IMR-90 (cell line): ENCODE data around the gene OR13A1. TPM values are rescaled to one million over a fixed set of nuclear protein-coding genes. Genes with fewer than 3 reads are reported as not detected.

ENCODE experiments used
- ATAC-seq: fragments of 200-7000 bp; cut with Tn5 transposase; 2 replicates; pipeline ENCODE4 v1.9.1; 2020; ENCODE audit warnings: low read depth, mild to moderate bottlenecking, moderate library complexity
- BruUV-seq: library from RNA; stranded (reverse); fragments of 400-500 nt; replicated peaks from 2 replicates; lab custom pipeline; 2021; lab: Mats Ljungman, UMichigan
- CTCF ChIA-PET: fragments of 300-600 bp; formaldehyde crosslinking; extraction: SDS; loops from one replicate; lab custom pipeline; 2021; ENCODE audit warnings: antibody characterized with exemption; lab: Yijun Ruan, JAX
- POLR2A ChIA-PET: fragments of 300-600 bp; sonication (Branson Sonifier 250); formaldehyde crosslinking; loops from one replicate; lab custom pipeline; 2022; ENCODE audit warnings: antibody characterized with exemption; ENCODE audit not compliant: unreplicated experiment; lab: Charles Lee
- DNase-seq: peaks from one replicate; pipeline ENCODE4 v3.0.0; 2013
- H2AFZ ChIP-seq: replicated peaks from 2 replicates; pipeline ENCODE3; 2013; ENCODE audit warnings: low read length, mild to moderate bottlenecking; ENCODE audit not compliant: poor library complexity
- H2AK5ac ChIP-seq: 2 replicates; pipeline ENCODE4 v1.6.1; 2013; ENCODE audit warnings: low read depth, low read length, inconsistent platforms
- H2AK9ac ChIP-seq: replicated peaks from 2 replicates; pipeline ENCODE3; 2013; ENCODE audit warnings: mild to moderate bottlenecking, low read depth, low read length, moderate library complexity; ENCODE audit not compliant: poor library complexity
- H2BK120ac ChIP-seq: 2 replicates; pipeline ENCODE4 v1.6.1; 2013; ENCODE audit warnings: low read depth, low read length, inconsistent platforms
- H2BK15ac ChIP-seq: 3 replicates; pipeline ENCODE4 v1.6.1; 2013; ENCODE audit warnings: low read depth, low read length, inconsistent platforms
- H2BK20ac ChIP-seq: 2 replicates; pipeline ENCODE4 v1.6.1; 2013; ENCODE audit warnings: low read depth, mild to moderate bottlenecking, inconsistent platforms, low read length, moderate library complexity
- H2BK5ac ChIP-seq: 2 replicates; pipeline ENCODE4 v1.6.1; 2013; ENCODE audit warnings: mild to moderate bottlenecking, low read depth, low read length, inconsistent platforms; ENCODE audit not compliant: poor library complexity, severe bottlenecking
- H3K14ac ChIP-seq: replicated peaks from 2 replicates; pipeline ENCODE4 v1.6.1; 2013; ENCODE audit warnings: low read depth, low read length, inconsistent platforms
- H3K18ac ChIP-seq: 2 replicates; pipeline ENCODE4 v1.6.1; 2013; ENCODE audit warnings: low read depth, low read length, control low read depth
- H3K23ac ChIP-seq: 2 replicates; pipeline ENCODE4 v1.6.1; 2013; ENCODE audit warnings: low read depth, low read length, inconsistent platforms
- H3K27ac ChIP-seq: 2 replicates; pipeline ENCODE4 v1.5.1; 2013; ENCODE audit warnings: mild to moderate bottlenecking, control low read depth, low read length; ENCODE audit not compliant: insufficient read depth
- H3K27me3 ChIP-seq: 2 replicates; pipeline ENCODE4 v1.6.1; 2013; ENCODE audit warnings: low read length; ENCODE audit not compliant: control insufficient read depth, insufficient read depth
- H3K36me3 ChIP-seq: 2 replicates; pipeline ENCODE4 v1.6.1; 2013; ENCODE audit warnings: low read length, mixed read lengths; ENCODE audit not compliant: control insufficient read depth, insufficient read depth
- H3K4ac ChIP-seq: 2 replicates; pipeline ENCODE4 v1.6.1; 2013; ENCODE audit warnings: low read depth, low read length, inconsistent platforms
- H3K4me1 ChIP-seq: 2 replicates; pipeline ENCODE4 v1.6.1; 2013; ENCODE audit warnings: low read length, mixed read lengths; ENCODE audit not compliant: control insufficient read depth, insufficient read depth
- H3K4me2 ChIP-seq: 2 replicates; pipeline ENCODE4 v1.6.1; 2013; ENCODE audit warnings: low read depth, mild to moderate bottlenecking, control low read depth, low read length, moderate library complexity
- H3K4me3 ChIP-seq: 2 replicates; pipeline ENCODE4 v1.5.1; 2013; ENCODE audit warnings: low read depth, mild to moderate bottlenecking, control low read depth, low read length, moderate library complexity; ENCODE audit not compliant: insufficient read depth
- H3K56ac ChIP-seq: 2 replicates; pipeline ENCODE4 v1.6.1; 2013; ENCODE audit warnings: low read length, inconsistent platforms; ENCODE audit not compliant: insufficient read depth; ENCODE audit errors: extremely low read depth
- H3K79me1 ChIP-seq, 2 experiments: 2 replicates each; pipeline ENCODE4 v1.6.1; 2013; ENCODE audit warnings: low read length in 2 of 2, inconsistent platforms in 1 of 2, low read depth in 1 of 2
- H3K9ac ChIP-seq: 2 replicates; pipeline ENCODE4 v1.6.1; 2013; ENCODE audit warnings: low read depth, low read length, control low read depth
- H3K9me1 ChIP-seq: 2 replicates; pipeline ENCODE4 v1.6.1; 2013; ENCODE audit warnings: low read length, inconsistent platforms; ENCODE audit not compliant: insufficient read depth
- H3K9me3 ChIP-seq: 2 replicates; pipeline ENCODE4 v1.6.1; 2013; ENCODE audit warnings: low read length; ENCODE audit not compliant: control insufficient read depth, insufficient read depth
- H4K20me1 ChIP-seq: 2 replicates; pipeline ENCODE4 v1.6.1; 2013; ENCODE audit warnings: low read length, inconsistent platforms; ENCODE audit not compliant: insufficient read depth
- H4K5ac ChIP-seq: 2 replicates; pipeline ENCODE4 v1.6.1; 2013; ENCODE audit warnings: mild to moderate bottlenecking, low read depth, low read length, control low read depth
- H4K8ac ChIP-seq, 2 experiments: 2 replicates each; pipeline ENCODE4 v1.6.1; 2013; ENCODE audit warnings: low read depth in 2 of 2, low read length in 2 of 2, control low read depth in 1 of 2, inconsistent platforms in 1 of 2
- H4K91ac ChIP-seq: 2 replicates; pipeline ENCODE4 v1.6.1; 2013; ENCODE audit warnings: low read depth, low read length, inconsistent platforms; ENCODE audit not compliant: insufficient read depth
- BHLHE40 ChIP-seq: fragments of 150-350 bp; IDR thresholded peaks from 2 replicates; pipeline ENCODE4 v1.6.1; 2016; ENCODE audit warnings: mild to moderate bottlenecking, low read depth, low read length
- FOS ChIP-seq: fragments of 150-350 bp; IDR thresholded peaks from 2 replicates; pipeline ENCODE4 v1.6.1; 2016; ENCODE audit warnings: low read depth, low read length
- RCOR1 ChIP-seq: IDR thresholded peaks from 2 replicates; pipeline ENCODE4 v1.6.1; 2012; ENCODE audit warnings: mild to moderate bottlenecking, low read length, improper control_type of control experiment; ENCODE audit not compliant: insufficient replicate concordance
- RFX5 ChIP-seq: IDR thresholded peaks from 2 replicates; pipeline ENCODE4 v1.8.0; 2012; ENCODE audit warnings: low read depth, mild to moderate bottlenecking, low read length, moderate library complexity
- WGBS, 2 experiments: methylation state at CpG; one replicate each; pipeline versions ENCODE4 v1.1.5 to v1.1.7; 2013; ENCODE audit warnings: missing lambda C conversion rate in 2 of 2; ENCODE audit not compliant: insufficient read length in 1 of 2; ENCODE audit errors: extremely low coverage in 2 of 2; 5-methylcytosine and 5-hydroxymethylcytosine counted together
- dilution Hi-C: fragments of 300-500 bp; cut with HindIII; formaldehyde crosslinking; loops from one replicate; pipeline ENCODE4 v1.14.3; 2018; ENCODE audit warnings: low sequenced_read_pairs; ENCODE audit not compliant: unreplicated experiment
- in situ Hi-C: fragments of 300-500 bp; cut with MboI; formaldehyde crosslinking; loops from 3 replicates; pipeline ENCODE4 v1.14.3; 2019; ENCODE audit warnings: low sequenced_read_pairs, inconsistent platforms, mixed read lengths
- intact Hi-C: fragments of 100-400 bp; cut with micrococcal nuclease; formaldehyde crosslinking; loops from 2 replicates; pipeline ENCODE4 v1.10.0; 2022
- polyA plus RNA-seq, 3 experiments: library from polyadenylated mRNA; depleted of rRNA; stranded (reverse); fragments of >200 nt; gene quantifications; 2 replicates each; pipeline ENCODE4 v1.2.3, GENCODE V29; 2012; ENCODE audit warnings: low replicate concordance in 1 of 3
- total RNA-seq: library from RNA; depleted of rRNA; stranded (reverse); fragments of >200 nt; gene quantifications from 2 replicates; pipeline ENCODE4 v1.2.3, GENCODE V29; 2012
- TF ChIP-seq, protein P1 (sequence below): fragments of 150-350 bp; IDR thresholded peaks from 2 replicates; pipeline ENCODE4 v1.6.1; 2017; ENCODE audit warnings: mild to moderate bottlenecking, antibody characterized with exemption, low read length, low read depth
- TF ChIP-seq, protein P2 (sequence below): fragments of 150-350 bp; IDR thresholded peaks from 2 replicates; pipeline ENCODE4 v1.6.1; 2016; ENCODE audit warnings: low read depth, mild to moderate bottlenecking, low read length, moderate library complexity, borderline replicate concordance

The OR13A1 gene
- total and polyA plus RNA-seq, 2 of the 4 experiments (the other 2 are of a cell fraction): not detected

DNA sequence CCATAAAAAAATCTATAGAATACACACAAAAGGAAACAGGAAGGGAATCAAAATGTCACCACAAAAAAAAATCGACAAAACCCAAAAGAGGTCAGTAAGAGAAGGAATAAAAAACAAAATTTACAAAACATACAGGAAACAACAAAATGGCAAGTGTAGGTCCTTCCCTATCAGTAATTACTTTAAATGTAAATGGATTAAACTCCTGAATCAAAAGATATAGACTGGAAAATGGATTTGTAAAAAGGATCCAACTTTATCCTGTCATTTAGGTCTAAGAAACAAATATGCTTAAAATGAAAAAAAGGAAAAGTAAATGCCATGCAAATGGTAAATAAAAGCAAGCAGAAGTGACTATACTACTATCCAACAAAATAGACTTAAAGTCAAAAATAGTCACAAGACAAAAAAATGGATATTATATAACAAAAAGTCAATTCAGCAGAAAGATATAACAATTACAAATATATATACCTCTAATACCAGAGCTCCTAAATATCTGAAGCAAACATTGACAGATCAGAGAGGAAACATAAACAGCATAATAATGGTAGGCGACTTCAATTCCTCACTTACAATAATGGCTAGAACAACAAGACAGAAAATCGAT is 2.0 kb downstream of the OR13A1 start:
- CTCF ChIA-PET: interaction anchor here (0.6 kb wide), 1 partner anchor 68 kb away, joined by 3 read pairs; no protein-coding TSS in a partner anchor
- Histone ChIP-seq H3K23ac (no peak overlapping the region), H2AK5ac (no peak overlapping the region), H3K56ac (no peak overlapping the region), H3K4ac (no peak overlapping the region), H3K79me1 (no peaks in the 10 kb centered on the region), H3K4me1 (no peaks in the 10 kb centered on the region), H3K4me3 (no peak overlapping the region), H2BK120ac (no peak overlapping the region), H4K91ac (no peak overlapping the region), H3K27ac (no peak overlapping the region), H4K8ac (no peak overlapping the region), H2BK15ac (no peak overlapping the region), H2BK20ac (no peak overlapping the region), H3K27me3 (no peaks in the 10 kb centered on the region), H3K18ac (no peak overlapping the region), H2BK5ac (no peak overlapping the region), H2AK9ac (no peak overlapping the region), H4K20me1 (no peaks in the 10 kb centered on the region), H3K4me2 (no peak overlapping the region), H4K5ac (no peak overlapping the region), H3K9me1 (no peaks in the 10 kb centered on the region), H3K9ac (no peak overlapping the region), H3K36me3 (no peaks in the 10 kb centered on the region), H3K14ac (no peak overlapping the region), H3K9me3 (no peaks in the 10 kb centered on the region), H2AFZ (no peak overlapping the region)
- dilution Hi-C loops (no loop called here), in situ Hi-C loops (no loop called here), intact Hi-C loops (no loop called here)
- no CpG with 5 or more reads among the region's 3 CpGs for WGBS, 2 experiments
- no TSS peak for BruUV-seq
- POLR2A ChIA-PET: no interaction called here
- DNase-seq: no peak
- TF ChIP-seq RFX5 (no peak), RCOR1 (no peak), BHLHE40 (no peak), FOS (no peak)
- TF ChIP-seq, protein P1, sequence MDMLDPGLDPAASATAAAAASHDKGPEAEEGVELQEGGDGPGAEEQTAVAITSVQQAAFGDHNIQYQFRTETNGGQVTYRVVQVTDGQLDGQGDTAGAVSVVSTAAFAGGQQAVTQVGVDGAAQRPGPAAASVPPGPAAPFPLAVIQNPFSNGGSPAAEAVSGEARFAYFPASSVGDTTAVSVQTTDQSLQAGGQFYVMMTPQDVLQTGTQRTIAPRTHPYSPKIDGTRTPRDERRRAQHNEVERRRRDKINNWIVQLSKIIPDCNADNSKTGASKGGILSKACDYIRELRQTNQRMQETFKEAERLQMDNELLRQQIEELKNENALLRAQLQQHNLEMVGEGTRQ: no peak
- TF ChIP-seq, protein P2, sequence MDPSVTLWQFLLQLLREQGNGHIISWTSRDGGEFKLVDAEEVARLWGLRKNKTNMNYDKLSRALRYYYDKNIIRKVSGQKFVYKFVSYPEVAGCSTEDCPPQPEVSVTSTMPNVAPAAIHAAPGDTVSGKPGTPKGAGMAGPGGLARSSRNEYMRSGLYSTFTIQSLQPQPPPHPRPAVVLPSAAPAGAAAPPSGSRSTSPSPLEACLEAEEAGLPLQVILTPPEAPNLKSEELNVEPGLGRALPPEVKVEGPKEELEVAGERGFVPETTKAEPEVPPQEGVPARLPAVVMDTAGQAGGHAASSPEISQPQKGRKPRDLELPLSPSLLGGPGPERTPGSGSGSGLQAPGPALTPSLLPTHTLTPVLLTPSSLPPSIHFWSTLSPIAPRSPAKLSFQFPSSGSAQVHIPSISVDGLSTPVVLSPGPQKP: no peak
- ATAC-seq: no peak
